Measurements from ENCODE around the gene CORT.

- no peak for TF ChIP-seq POLR2A (IDR thresholded peaks at IDR 0.05)
- TF ChIP-seq CTCF (IDR thresholded peaks at IDR 0.05) = no peak
Measured at GRCh38 chr1:10440305-10440704, 9.5 kb upstream of the CORT start.
